Astrocyte (in vitro differentiated cells and primary cell): ENCODE results near the gene COA6.
"Not testable (repeated sequence)": the region's sequence is repeated elsewhere in the genome, so short reads cannot be mapped to it uniquely, and the experiment has no call there.

Experiments used
- EZH2 ChIP-seq: IDR thresholded peaks from 2 replicates; pipeline ENCODE4 v1.6.1; 2012; ENCODE audit warnings: mild to moderate bottlenecking, low read length, inconsistent platforms; ENCODE audit not compliant: insufficient read depth
- TF ChIP-seq, protein P1 (sequence below): IDR thresholded peaks from 2 replicates; pipeline ENCODE4 v1.5.1; 2011; ENCODE audit warnings: low read depth, mild to moderate bottlenecking, inconsistent platforms, low read length, moderate library complexity; ENCODE audit not compliant: insufficient read depth

DNA sequence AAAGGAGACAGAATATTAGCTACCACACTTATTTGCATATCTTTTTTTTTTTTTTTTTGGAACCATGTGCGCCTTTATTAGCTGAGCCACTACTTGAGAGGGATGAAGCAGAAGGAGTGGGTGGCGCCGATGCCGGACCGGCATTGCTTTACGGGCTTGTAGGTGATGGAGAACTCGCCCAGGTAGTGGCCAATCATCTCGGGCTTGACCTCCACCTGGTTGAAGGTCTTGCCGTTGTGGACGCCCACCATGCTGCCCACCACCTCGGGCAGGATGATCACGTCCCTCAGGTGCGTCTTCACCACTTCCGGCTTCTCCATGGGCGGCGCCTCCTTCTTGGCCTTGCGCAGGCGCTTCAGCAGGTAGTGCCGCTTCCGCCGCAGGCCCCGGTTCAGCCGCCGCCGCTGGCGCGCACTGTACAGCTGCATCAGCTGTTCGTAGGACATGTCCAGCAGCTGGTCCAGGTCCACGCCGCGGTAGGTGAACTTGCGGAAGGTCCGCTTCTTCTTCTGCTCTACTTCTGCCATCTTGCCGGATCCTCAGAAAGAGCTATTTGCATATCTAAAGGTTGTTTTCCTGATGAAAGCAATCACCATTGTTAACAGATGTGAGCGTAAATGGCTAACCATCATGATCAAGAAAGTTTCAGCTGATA is 16.5 kb upstream of the COA6 start:
- TF ChIP-seq, protein P1, sequence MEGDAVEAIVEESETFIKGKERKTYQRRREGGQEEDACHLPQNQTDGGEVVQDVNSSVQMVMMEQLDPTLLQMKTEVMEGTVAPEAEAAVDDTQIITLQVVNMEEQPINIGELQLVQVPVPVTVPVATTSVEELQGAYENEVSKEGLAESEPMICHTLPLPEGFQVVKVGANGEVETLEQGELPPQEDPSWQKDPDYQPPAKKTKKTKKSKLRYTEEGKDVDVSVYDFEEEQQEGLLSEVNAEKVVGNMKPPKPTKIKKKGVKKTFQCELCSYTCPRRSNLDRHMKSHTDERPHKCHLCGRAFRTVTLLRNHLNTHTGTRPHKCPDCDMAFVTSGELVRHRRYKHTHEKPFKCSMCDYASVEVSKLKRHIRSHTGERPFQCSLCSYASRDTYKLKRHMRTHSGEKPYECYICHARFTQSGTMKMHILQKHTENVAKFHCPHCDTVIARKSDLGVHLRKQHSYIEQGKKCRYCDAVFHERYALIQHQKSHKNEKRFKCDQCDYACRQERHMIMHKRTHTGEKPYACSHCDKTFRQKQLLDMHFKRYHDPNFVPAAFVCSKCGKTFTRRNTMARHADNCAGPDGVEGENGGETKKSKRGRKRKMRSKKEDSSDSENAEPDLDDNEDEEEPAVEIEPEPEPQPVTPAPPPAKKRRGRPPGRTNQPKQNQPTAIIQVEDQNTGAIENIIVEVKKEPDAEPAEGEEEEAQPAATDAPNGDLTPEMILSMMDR: not testable (repeated sequence)
- TF ChIP-seq EZH2: not testable (repeated sequence)
